ENCODE results near the gene GSTO2.

The GSTO2 gene

GRCh38 chr10:104337521-104337984 lies 68.6 kb downstream of the GSTO2 start:
- Histone ChIP-seq H3K9me3 (ENCODE audit: control insufficient read depth, insufficient read depth, low read length) (no peaks in the 10 kb centered on the region), H4K20me1 (ENCODE audit: control insufficient read depth, insufficient read depth, low read depth, low read length) (peaks cover 32% of the 10 kb centered on the region), H3K4me1 (ENCODE audit: control insufficient read depth, low read length) (peaks cover 37% of the 10 kb centered on the region), H3F3A (ENCODE audit: control insufficient read depth, insufficient read depth) (0 out of 2 replicates have a peak, but pooled peaks cover 3% of the 10 kb centered on the region), H3K4me2 (ENCODE audit: low read length) (peak overlapping the region; percentile 99), H3K79me2 (ENCODE audit: control insufficient read depth, low read length) (peaks cover 59% of the 10 kb centered on the region), H3K9me2 (replicated peaks; ENCODE audit: control insufficient read depth, low read length) (no peaks in the 10 kb centered on the region), H3K36me3 (ENCODE audit: control insufficient read depth, low read length) (peaks cover 21% of the 10 kb centered on the region), H3K4me3 (ENCODE audit: low read length) (peak overlapping the region; percentile 83), H3K27me3 (ENCODE audit: control insufficient read depth, low read length) (peaks cover 3% of the 10 kb centered on the region; the same call in 1 of the 2 replicates), H3K27ac (ENCODE audit: low read depth, low read length) (peak overlapping the region; percentile 79)
- TF ChIP-seq EZH2phosphoT487 (IDR thresholded peaks at IDR 0.05; ENCODE audit: borderline replicate concordance, low read length), result no peak
- TF ChIP-seq, protein P1, sequence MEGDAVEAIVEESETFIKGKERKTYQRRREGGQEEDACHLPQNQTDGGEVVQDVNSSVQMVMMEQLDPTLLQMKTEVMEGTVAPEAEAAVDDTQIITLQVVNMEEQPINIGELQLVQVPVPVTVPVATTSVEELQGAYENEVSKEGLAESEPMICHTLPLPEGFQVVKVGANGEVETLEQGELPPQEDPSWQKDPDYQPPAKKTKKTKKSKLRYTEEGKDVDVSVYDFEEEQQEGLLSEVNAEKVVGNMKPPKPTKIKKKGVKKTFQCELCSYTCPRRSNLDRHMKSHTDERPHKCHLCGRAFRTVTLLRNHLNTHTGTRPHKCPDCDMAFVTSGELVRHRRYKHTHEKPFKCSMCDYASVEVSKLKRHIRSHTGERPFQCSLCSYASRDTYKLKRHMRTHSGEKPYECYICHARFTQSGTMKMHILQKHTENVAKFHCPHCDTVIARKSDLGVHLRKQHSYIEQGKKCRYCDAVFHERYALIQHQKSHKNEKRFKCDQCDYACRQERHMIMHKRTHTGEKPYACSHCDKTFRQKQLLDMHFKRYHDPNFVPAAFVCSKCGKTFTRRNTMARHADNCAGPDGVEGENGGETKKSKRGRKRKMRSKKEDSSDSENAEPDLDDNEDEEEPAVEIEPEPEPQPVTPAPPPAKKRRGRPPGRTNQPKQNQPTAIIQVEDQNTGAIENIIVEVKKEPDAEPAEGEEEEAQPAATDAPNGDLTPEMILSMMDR (IDR thresholded peaks at IDR 0.05; ENCODE audit: low read depth, low read length, poor library complexity, severe bottlenecking), result no peak

- H3F3A ChIP-seq (ENCODE audit: control insufficient read depth, insufficient read depth), result 0 out of 2 replicates have a peak, but pooled peaks cover 3% of the 10 kb centered on the region
- peaks cover 31% of the 10 kb centered on the region for H4K20me1 ChIP-seq (ENCODE audit: control insufficient read depth, insufficient read depth, low read depth, low read length)
- peaks cover 53% of the 10 kb centered on the region for H3K79me2 ChIP-seq (ENCODE audit: control insufficient read depth, low read length)
- no peaks in the 10 kb centered on the region for H3K9me3 ChIP-seq (ENCODE audit: control insufficient read depth, insufficient read depth, low read length)
- peaks cover 21% of the 10 kb centered on the region for H3K36me3 ChIP-seq (ENCODE audit: control insufficient read depth, low read length)
- peak within 1 kb of the TSS; percentile 79 for H3K27ac ChIP-seq (ENCODE audit: low read depth, low read length)
- TF ChIP-seq, protein P1 (IDR thresholded peaks at IDR 0.05; ENCODE audit: low read depth, low read length, poor library complexity, severe bottlenecking), result peak; percentile 46
- no peak for TF ChIP-seq EZH2phosphoT487 (IDR thresholded peaks at IDR 0.05; ENCODE audit: borderline replicate concordance, low read length)
- H3K9me2 ChIP-seq (replicated peaks; ENCODE audit: control insufficient read depth, low read length), result no peaks in the 10 kb centered on the region
- peaks cover 3% of the 10 kb centered on the region; the same call in 1 of the 2 replicates for H3K27me3 ChIP-seq (ENCODE audit: control insufficient read depth, low read length)
- peaks cover 34% of the 10 kb centered on the region for H3K4me1 ChIP-seq (ENCODE audit: control insufficient read depth, low read length)
- H3K4me2 ChIP-seq (ENCODE audit: low read length), result peak within 1 kb of the TSS; percentile 99
- peak within 1 kb of the TSS; percentile 83 for H3K4me3 ChIP-seq (ENCODE audit: low read length)
These were observed 69.2 kb downstream of the GSTO2 start, which contains the start of gene ITPRIP for GRCh38 chr10:104337985-104338735. Gene ITPRIP (minus strand): TSS chr10:104338465. CDS start chr10:104316051, 22,414 bp downstream.

- peaks cover 23% of the 10 kb centered on the region for H4K20me1 ChIP-seq (ENCODE audit: control insufficient read depth, insufficient read depth, low read depth, low read length)
- no peak overlapping the region for H3K27ac ChIP-seq (ENCODE audit: low read depth, low read length)
- 0 out of 2 replicates have a peak, but pooled peaks cover 3% of the 10 kb centered on the region for H3F3A ChIP-seq (ENCODE audit: control insufficient read depth, insufficient read depth)
- H3K36me3 ChIP-seq (ENCODE audit: control insufficient read depth, low read length), result peaks cover 15% of the 10 kb centered on the region
- H3K4me3 ChIP-seq (ENCODE audit: low read length), result peak overlapping the region; percentile 83
- H3K4me1 ChIP-seq (ENCODE audit: control insufficient read depth, low read length), result peaks cover 34% of the 10 kb centered on the region
- H3K27me3 ChIP-seq (ENCODE audit: control insufficient read depth, low read length), result peaks cover 3% of the 10 kb centered on the region; the same call in 1 of the 2 replicates
- no peaks in the 10 kb centered on the region for H3K9me2 ChIP-seq (replicated peaks; ENCODE audit: control insufficient read depth, low read length)
- H3K4me2 ChIP-seq (ENCODE audit: low read length), result peak overlapping the region; percentile 99
- peaks cover 38% of the 10 kb centered on the region for H3K79me2 ChIP-seq (ENCODE audit: control insufficient read depth, low read length)
- no peaks in the 10 kb centered on the region for H3K9me3 ChIP-seq (ENCODE audit: control insufficient read depth, insufficient read depth, low read length)
- no peak for TF ChIP-seq EZH2phosphoT487 (IDR thresholded peaks at IDR 0.05; ENCODE audit: borderline replicate concordance, low read length)
- TF ChIP-seq, protein P1 (IDR thresholded peaks at IDR 0.05; ENCODE audit: low read depth, low read length, poor library complexity, severe bottlenecking), result no peak
These were observed 70.6 kb downstream of the GSTO2 start for GRCh38 chr10:104339469-104340110.

Measured in DOHH2 (cell line).